Measurements from ENCODE around the gene FKBP8.

FKBP8 gene

DNA sequence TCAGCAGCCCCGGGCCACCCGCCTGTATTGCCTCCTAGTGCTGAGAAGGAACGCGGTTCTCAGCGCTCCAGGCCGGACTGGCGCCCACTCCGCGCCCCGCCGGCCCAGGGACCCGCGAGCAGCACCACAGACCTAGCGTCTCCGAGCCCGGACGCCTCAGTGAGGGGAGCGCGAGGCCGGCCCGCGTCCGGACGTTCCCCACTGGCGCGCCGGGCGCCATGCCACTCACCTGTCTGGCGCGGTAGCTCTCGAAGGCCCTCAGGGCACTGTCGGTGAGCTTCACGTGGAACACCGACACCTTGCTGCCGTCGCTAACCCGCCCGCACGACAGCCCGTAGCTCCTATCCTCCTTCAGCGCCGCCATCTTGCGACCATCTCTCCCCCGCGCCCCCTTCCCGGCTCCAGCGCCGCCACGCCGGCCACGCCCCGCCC, 21.7 kb downstream of the FKBP8 start, which contains the start of gene ELL:
Gene ELL, minus strand, starts transcription at position 379 of the 432 bp plus-strand sequence. Its CDS starts 15 bp downstream, at position 364.
- DNase-seq (ENCODE audit: low read depth), result no peak

DNA sequence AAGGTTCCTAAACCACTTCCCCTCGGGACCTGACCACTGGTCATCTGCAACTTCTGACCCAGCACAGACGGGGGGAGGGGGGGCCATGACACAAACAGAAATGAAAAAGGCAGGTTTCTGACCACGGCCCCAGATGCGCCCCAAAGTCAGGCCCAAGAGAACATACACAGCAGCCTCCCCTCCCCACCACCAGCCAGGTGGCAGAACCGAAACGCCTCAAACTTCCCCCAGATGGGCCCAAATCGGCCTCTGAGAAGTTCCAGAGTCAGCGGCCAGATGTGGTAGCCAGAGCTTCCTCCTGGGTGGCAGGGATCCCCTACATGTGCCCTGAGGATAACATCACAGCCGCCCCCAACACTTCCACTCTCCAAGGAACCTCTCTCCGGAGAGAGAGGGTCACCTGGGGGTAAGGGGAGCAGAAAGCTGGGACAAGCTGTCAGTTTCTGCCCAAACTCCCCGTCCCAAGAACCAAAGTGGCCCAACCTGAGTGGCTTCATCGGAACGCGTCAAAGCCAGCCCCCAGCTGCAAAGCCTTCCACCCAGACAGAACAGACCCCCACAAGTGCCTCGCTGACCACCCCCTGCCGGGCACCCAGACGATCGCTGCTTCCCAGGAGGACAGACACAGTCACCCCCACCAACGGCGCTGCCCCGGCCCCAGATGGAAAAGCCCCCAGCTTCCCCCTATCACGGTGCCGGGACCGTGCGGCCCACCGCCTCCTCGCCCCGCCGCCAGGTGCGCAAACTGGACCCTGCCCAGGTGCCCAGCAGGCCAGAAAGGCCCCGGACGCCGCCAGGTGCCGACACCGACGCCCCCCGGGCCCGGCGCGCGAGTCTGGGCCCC, 22.3 kb downstream of the FKBP8 start:
- DNase-seq (ENCODE audit: low read depth), result no peak

DNA sequence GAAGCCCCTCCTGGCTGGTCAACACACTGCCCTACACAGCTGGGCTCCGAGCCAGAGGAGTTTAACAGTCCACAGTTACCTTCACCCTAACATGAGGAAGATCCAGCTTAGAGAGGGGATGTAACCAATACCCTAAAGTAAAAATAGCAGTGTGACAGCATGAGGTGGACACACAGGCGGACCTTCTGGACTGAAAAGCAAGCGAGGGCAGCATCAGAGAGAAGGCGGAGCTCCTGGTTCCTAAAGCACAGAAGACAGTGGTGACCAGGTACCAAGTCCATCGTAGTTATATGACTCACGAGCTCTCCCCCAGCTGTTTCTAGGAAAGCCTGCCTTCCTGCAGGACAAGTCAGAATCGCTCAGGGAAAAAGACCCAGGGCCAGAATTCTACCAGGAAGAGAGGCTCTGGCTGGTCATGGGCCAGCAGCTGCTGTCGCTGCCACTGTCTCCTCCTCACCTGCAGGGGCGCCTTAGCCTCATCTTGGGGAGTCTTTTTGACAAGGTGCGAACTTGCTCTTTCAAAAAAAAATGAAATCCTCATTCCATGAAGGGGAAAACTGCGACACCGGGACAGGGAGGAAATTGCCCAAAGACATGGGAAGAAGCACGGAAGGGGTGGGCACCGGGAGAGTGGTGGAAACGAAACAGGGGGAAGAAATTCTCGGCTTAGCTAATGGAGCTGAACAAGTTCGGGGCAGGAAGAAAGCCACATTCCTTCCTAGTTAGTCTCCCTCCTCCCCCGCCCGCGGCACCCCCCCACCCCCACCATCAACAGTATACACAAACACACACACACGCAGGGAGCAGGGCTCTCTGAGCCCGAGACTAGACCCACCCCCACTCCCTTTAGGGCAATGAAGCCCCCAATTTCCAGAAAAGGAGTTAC, 23.2 kb downstream of the FKBP8 start:
- no peak for DNase-seq (ENCODE audit: low read depth)

DNA sequence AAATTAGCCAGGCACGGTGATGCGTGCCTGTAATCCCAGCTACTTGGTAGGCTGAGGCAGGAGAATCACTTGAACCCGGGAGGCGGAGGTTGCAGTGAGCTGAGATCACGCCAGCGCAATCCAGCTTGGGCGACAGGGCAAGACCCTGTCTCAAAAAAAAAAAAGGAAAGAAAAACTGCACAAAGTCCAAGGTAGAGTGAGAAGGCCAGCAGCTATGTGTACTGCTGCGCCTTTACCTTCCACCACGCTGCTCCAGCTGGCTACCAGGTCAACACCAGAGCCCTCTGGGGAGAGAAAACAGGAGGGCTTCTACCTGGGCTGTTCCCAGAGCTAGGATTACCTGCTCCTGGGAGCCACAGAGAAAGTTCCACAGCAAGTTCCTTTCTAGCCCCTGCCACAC, 24.7 kb downstream of the FKBP8 start:
- no peak for DNase-seq (ENCODE audit: low read depth)

DNA sequence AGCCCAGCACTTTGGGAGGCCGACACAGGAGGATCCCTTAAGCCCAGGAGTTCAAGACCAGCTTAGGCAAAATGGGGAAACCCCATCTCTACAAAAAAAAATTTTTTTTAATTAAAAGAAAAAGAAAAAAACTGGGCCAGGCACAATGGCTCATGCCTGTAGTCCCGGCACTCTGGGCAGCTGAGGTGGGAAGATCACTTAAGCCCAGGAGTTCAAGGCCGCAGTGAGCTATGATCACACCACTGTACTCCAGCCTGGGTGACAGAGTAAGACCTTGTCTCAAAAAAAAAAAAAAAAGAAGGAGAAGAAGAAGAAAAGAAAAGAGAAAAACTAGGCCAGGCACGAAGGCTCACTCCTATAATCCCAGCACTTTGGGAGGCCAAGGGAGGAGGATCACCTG, 25.8 kb downstream of the FKBP8 start:
- no peak for DNase-seq (ENCODE audit: low read depth)

- DNase-seq (ENCODE audit: low read depth), result no peak
Measured at GRCh38 chr19:18515959-18516358, 27.4 kb downstream of the FKBP8 start.

DNA sequence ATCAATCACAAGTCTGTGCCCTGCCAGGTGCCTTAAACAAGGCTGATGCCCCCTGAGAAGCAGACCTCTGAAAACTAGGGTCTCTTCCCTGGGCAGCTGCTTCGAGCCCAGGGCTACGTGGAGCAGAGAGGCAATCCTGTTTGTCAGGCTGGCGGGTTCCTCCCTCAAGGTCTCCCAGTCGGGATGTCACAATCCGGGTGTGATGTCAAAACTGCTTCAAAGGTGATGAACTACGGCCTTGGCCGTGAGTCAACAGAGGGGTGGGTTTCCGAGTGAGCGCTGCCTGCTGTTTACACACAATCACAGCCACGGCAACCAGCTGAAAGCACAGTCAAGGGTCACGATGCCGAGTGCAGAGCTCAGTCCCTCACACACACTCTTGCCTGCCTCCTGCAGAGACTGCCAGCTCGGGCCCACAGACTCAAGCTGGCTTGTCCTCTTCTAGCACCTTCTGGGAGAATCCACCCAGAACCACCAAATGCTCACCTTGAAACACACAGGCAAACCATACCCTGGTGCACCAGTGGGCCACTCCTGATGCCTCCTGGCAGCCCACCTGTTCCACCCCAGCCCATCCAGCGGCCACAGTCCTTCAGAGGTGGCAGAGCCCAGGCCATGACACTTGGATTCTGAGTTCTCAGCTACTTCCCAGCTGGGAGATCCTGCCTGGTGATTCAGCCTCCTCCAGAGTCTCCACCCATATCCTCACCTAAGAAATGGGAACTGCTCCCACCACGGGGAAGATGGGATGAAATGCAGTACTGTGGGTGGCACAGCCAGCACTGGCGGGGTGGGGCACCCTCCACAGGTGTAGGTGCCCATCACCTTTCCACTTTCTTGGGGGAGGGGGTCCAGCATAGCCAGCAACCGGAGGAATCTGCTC, 28.3 kb downstream of the FKBP8 start:
- no peak for DNase-seq (ENCODE audit: low read depth)

- no peak for DNase-seq (ENCODE audit: low read depth)
Measured at GRCh38 chr19:18513868-18514267, 29.5 kb downstream of the FKBP8 start.

GRCh38 chr19:18510216-18510615, 33.2 kb downstream of the FKBP8 start:
- DNase-seq (ENCODE audit: low read depth), result no peak

DNA sequence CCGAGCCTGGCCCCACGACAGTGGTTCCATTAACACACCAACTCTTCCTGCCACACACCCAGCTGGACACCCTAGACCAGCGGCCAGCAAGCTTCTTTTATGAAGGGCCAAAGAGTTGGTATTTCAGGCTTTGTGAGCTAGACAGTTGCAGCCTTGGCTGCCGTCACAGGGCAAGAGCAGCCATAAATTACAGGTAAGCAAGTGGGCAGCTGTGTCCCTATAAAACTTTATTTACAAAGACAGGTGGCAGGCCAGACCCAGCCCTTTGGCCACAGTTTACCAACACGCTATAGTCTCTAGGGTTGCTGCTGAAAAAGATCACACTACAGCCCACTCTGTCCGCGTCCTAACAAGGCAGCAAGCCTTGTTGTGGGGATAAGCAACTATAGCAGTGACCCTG, 34.8 kb downstream of the FKBP8 start:
- no peak for DNase-seq (ENCODE audit: low read depth)

DNA sequence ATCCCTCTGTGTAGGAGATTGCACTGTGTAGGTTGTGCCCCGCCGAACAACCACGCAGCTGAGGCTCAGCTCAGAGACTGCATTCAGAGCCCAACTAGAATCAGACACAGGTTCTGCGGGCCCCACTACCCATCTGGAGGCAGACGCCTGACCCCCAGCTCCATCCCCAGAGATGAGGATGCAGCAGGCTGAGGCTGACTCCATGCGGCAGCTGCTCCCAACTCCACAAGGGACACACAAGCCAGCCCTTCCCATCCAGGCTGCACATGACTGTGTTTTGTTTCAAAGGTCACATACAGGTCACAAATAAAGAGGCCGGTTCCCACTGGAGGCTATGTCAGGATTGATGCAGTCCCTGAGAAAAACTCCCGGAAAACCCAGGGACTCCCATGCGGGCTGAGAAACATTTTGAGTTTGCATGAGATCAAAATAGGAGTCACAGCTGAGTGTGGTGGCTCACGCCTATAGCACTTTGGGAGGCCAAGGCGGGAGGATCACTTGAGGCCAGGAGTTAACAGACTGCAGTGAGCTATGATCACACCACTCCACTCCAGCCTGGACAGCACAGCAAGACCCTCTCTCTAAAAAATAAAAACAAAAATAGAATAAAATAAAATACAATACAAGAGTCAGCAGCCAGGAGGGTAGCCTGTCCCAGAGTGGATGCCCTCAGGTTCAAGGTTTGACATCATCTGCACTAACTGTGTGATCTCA, 35.5 kb downstream of the FKBP8 start:
- DNase-seq (ENCODE audit: low read depth), result no peak

DNA sequence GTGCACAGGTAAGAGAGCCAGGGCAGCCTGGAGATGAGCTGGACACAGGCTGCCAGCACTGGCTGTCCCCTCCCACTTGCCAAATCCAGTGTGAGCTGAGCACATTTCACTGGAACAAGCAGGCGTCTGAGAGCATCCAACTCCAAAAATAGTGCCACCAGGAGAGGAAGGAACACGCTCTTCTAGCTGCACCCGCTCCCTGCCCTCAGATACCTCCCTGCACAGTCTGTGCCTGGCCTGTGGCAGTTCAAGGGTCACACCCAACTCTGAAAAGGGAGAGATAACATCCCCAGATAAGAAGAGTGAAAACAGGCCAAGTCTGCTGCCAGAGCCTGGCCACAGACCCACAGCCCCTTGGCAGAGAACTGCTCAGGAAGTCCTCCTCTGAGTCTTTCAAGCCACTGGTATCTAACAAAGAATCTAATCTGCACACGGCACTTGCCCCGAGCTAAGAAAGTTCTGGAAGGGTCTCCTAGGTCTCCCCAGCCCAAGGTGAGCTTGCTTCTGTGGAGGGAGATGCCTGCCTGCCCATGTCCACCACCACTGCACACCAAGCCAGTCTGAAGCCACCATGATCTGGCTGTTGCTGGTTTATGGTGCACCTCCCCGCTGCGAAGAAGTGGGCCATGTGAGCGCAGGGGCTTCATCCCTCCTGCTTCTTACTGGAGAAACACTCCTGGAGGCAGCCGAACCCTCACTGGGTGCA, 36.2 kb downstream of the FKBP8 start:
- no peak for DNase-seq (ENCODE audit: low read depth)

GRCh38 chr19:18506101-18506930, 37.1 kb downstream of the FKBP8 start:
- no peak for DNase-seq (ENCODE audit: low read depth)

DNA sequence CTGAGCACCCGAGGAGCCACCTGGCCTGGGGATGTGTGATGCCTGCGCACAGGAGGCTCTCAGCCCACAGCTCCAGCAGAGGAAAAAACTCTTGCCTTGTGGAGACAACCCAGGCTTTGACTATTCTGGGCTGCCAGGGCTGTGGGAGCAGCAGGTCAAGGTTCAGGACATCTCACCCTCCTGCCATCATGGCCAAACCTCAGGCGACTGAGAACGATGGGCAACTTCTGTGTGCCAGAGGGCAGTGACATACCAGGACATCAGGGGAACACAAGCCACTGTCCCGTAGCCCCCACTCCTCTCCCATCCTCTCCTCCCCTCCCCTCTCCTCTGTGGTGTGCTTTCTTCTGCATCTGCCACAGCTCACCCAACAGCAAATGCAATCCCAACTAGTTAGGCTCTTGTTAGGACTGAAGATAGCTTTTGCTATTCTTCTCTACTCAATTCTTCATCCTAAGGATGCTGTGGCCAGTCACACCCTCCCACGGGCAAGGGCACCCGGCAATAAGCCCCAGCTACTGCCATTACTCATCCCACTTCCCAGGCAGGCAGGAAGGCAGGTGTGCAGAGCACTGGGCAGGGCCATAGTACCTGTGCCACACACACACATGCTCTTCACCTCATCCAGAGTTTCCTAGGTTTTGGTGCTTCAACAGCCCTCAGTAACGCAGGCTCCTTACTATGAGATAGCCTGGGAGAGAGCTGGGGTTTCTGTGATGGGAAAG, 38.3 kb downstream of the FKBP8 start:
- DNase-seq (ENCODE audit: low read depth), result no peak

GRCh38 chr19:18503971-18504885, 39.1 kb downstream of the FKBP8 start:
- no peak for DNase-seq (ENCODE audit: low read depth)

DNA sequence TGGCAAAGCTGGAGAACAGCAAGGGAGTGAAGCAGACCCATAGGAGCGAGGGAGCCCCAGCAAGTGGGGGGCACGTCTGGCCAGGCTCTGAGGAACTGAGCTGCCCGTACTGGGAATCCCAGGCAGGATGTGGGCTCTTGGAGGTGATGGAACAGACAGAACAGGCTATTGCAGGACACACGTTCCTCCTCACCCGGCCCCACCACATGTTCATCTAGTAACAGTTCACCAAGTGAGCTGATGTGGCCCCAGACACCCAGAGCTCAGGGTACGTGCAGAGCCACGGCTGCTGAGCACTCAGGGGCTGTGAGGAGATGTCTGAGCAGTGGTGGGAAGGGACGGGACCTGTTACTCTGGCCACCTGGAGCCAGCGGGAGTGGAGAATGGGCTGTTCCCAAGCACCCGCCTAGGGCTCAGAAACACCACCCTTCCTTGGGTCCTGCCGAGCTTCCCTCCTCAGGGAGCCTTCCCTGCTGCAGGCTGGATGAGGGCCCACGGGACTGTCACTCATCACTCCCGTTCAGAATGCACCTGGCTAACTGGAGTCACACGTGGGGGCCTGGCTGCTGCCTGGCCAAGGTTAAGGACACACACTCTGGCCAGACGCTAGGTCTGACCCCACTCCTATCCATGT, 39.9 kb downstream of the FKBP8 start:
- DNase-seq (ENCODE audit: low read depth), result no peak

- no peak for DNase-seq (ENCODE audit: low read depth)
Measured at GRCh38 chr19:18502638-18503294, 40.6 kb downstream of the FKBP8 start.
